Measurements from ENCODE around the gene ISYNA1. TPM values are rescaled to one million over a fixed set of nuclear protein-coding genes. Genes with fewer than 3 reads are reported as not detected.

Gene ISYNA1
- total RNA-seq, 1 donor from 2014 or later, result 111 TPM

GRCh38 chr19:18435178-18435841, 2.6 kb downstream of the ISYNA1 start:
- H3K9me3 Mint-ChIP-seq (ENCODE audit: unreplicated experiment), result peaks cover 5% of the 10 kb centered on the region
- TF ChIP-seq, protein P1, sequence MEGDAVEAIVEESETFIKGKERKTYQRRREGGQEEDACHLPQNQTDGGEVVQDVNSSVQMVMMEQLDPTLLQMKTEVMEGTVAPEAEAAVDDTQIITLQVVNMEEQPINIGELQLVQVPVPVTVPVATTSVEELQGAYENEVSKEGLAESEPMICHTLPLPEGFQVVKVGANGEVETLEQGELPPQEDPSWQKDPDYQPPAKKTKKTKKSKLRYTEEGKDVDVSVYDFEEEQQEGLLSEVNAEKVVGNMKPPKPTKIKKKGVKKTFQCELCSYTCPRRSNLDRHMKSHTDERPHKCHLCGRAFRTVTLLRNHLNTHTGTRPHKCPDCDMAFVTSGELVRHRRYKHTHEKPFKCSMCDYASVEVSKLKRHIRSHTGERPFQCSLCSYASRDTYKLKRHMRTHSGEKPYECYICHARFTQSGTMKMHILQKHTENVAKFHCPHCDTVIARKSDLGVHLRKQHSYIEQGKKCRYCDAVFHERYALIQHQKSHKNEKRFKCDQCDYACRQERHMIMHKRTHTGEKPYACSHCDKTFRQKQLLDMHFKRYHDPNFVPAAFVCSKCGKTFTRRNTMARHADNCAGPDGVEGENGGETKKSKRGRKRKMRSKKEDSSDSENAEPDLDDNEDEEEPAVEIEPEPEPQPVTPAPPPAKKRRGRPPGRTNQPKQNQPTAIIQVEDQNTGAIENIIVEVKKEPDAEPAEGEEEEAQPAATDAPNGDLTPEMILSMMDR (IDR thresholded peaks at IDR 0.05; ENCODE audit: partially characterized antibody, unreplicated experiment), result no peak
- DNase-seq, result peak; percentile 18
- peaks cover 5% of the 10 kb centered on the region for H3K4me1 Mint-ChIP-seq (ENCODE audit: low read depth, unreplicated experiment)
- H3K27me3 Mint-ChIP-seq (ENCODE audit: unreplicated experiment), result peaks cover 11% of the 10 kb centered on the region
- H3K4me3 Mint-ChIP-seq (ENCODE audit: unreplicated experiment), result no peak overlapping the region
- H3K27ac Mint-ChIP-seq (ENCODE audit: unreplicated experiment), result no peak overlapping the region
- no peaks in the 10 kb centered on the region for H3K36me3 Mint-ChIP-seq (ENCODE audit: unreplicated experiment)

DNA sequence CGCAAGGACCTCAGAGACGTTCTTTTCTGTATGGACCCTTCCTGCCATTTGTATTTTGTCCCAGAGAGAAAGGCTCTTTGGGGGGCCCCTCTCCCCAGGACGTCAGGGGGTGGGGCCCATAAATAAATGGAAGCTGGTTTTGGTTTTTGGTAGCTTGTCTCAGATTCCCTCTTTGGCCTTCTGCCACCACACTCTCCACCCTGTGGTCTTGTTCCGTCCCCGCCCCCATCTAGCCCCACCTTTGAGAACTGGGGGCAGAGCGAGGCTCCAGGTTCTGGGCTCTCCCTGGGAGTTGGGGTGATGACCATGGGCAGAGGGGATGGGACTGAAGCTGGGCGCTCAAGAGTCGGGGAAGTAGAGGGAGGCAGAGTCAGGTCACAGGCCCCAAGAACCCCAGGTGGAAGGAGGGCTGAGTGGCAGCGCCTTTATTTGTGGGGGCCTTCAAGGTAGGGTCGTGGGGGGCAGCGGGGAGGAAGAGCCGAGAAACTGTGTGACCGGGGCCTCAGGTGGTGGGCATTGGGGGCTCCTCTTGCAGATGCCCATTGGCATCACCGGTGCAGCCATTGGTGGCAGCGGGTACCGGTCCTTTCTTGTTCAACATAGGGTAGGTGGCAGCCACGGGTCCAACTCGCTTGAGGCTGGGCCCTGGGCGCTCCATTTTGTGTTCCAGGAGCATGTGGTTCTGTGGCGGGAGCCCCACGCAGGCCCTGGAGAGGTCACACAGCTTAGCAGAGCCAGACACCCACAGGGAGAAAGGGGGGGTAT, 3.3 kb downstream of the ISYNA1 start:
- Mint-ChIP-seq H3K9me3 (ENCODE audit: unreplicated experiment) (peaks cover 5% of the 10 kb centered on the region), H3K4me3 (ENCODE audit: unreplicated experiment) (peak overlapping the region; percentile 23), H3K27ac (ENCODE audit: unreplicated experiment) (no peak overlapping the region), H3K4me1 (ENCODE audit: low read depth, unreplicated experiment) (peaks cover 5% of the 10 kb centered on the region), H3K36me3 (ENCODE audit: unreplicated experiment) (no peaks in the 10 kb centered on the region), H3K27me3 (ENCODE audit: unreplicated experiment) (peaks cover 10% of the 10 kb centered on the region)
- DNase-seq, result no peak
- TF ChIP-seq, protein P1 (IDR thresholded peaks at IDR 0.05; ENCODE audit: partially characterized antibody, unreplicated experiment), result no peak

GRCh38 chr19:18433735-18434398, 4.1 kb downstream of the ISYNA1 start:
- Mint-ChIP-seq H3K4me1 (ENCODE audit: low read depth, unreplicated experiment) (peaks cover 5% of the 10 kb centered on the region), H3K36me3 (ENCODE audit: unreplicated experiment) (no peaks in the 10 kb centered on the region), H3K27ac (ENCODE audit: unreplicated experiment) (no peak overlapping the region), H3K27me3 (ENCODE audit: unreplicated experiment) (peaks cover 10% of the 10 kb centered on the region), H3K9me3 (ENCODE audit: unreplicated experiment) (peaks cover 5% of the 10 kb centered on the region), H3K4me3 (ENCODE audit: unreplicated experiment) (peak overlapping the region; percentile 23)
- TF ChIP-seq, protein P1 (IDR thresholded peaks at IDR 0.05; ENCODE audit: partially characterized antibody, unreplicated experiment), result no peak
- DNase-seq, result peak; percentile 67

- peak; percentile 65 for DNase-seq
- no peaks in the 10 kb centered on the region for H3K36me3 Mint-ChIP-seq (ENCODE audit: unreplicated experiment)
- peaks cover 10% of the 10 kb centered on the region for H3K27me3 Mint-ChIP-seq (ENCODE audit: unreplicated experiment)
- TF ChIP-seq, protein P1 (IDR thresholded peaks at IDR 0.05; ENCODE audit: partially characterized antibody, unreplicated experiment), result no peak
- H3K4me3 Mint-ChIP-seq (ENCODE audit: unreplicated experiment), result no peak overlapping the region
- peaks cover 8% of the 10 kb centered on the region for H3K9me3 Mint-ChIP-seq (ENCODE audit: unreplicated experiment)
- peaks cover 6% of the 10 kb centered on the region for H3K4me1 Mint-ChIP-seq (ENCODE audit: low read depth, unreplicated experiment)
- H3K27ac Mint-ChIP-seq (ENCODE audit: unreplicated experiment), result no peak overlapping the region
Observed at GRCh38 chr19:18433015-18433691, 4.8 kb downstream of the ISYNA1 start.
